Measurements from ENCODE around the gene ALDH9A1.

DNA sequence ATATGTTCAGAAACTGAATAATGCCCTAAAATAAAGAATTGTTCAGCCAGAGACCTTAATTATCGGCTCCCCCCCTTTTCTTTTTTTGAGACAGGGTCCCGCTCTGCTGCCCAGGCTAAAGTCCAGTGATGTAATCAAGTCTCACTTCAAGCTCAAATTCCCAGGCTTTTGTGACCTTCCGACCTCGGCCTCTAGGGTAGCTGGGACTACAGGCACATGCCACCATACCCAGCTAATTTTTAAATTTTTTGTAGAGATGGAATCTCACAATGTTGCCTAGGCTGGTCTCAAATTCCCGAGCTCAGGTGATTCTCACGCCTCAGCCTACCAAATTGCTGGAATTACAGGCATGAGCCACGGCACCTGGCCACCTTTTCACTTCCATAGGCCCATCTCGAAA is 43.8 kb upstream of the ALDH9A1 start:
- TF ChIP-seq SP2 (IDR thresholded peaks at IDR 0.05; ENCODE audit: low read length) (no peak), POLR2AphosphoS5 (IDR thresholded peaks at IDR 0.05; ENCODE audit: low read depth, low read length) (no peak), CEBPB (IDR thresholded peaks at IDR 0.05; ENCODE audit: low read depth, low read length) (no peak), TEAD4 (IDR thresholded peaks at IDR 0.05; ENCODE audit: low read depth, low read length) (no peak), CHD2 (IDR thresholded peaks at IDR 0.05; ENCODE audit: low read length) (no peak), EZH2 (IDR thresholded peaks at IDR 0.05; ENCODE audit: low read depth, low read length, severe bottlenecking) (no peak), KDM1A (IDR thresholded peaks at IDR 0.05; ENCODE audit: borderline replicate concordance, low read length) (no peak), GABPA (IDR thresholded peaks at IDR 0.05; ENCODE audit: borderline replicate concordance, insufficient read depth, low read length) (no peak), NANOG (IDR thresholded peaks at IDR 0.05; ENCODE audit: insufficient read depth, low read depth, low read length, poor library complexity, severe bottlenecking) (no peak), TCF12 (IDR thresholded peaks at IDR 0.05; ENCODE audit: low read depth, low read length) (no peak), TAF7 (optimal IDR thresholded peaks at IDR 0.05; ENCODE audit: borderline replicate concordance, low read depth, low read length) (no peak), EP300 (IDR thresholded peaks at IDR 0.05; ENCODE audit: borderline replicate concordance in 1 of 2, low read depth in 2 of 2, low read length in 2 of 2) (no peak)
- TF ChIP-seq, protein P1, sequence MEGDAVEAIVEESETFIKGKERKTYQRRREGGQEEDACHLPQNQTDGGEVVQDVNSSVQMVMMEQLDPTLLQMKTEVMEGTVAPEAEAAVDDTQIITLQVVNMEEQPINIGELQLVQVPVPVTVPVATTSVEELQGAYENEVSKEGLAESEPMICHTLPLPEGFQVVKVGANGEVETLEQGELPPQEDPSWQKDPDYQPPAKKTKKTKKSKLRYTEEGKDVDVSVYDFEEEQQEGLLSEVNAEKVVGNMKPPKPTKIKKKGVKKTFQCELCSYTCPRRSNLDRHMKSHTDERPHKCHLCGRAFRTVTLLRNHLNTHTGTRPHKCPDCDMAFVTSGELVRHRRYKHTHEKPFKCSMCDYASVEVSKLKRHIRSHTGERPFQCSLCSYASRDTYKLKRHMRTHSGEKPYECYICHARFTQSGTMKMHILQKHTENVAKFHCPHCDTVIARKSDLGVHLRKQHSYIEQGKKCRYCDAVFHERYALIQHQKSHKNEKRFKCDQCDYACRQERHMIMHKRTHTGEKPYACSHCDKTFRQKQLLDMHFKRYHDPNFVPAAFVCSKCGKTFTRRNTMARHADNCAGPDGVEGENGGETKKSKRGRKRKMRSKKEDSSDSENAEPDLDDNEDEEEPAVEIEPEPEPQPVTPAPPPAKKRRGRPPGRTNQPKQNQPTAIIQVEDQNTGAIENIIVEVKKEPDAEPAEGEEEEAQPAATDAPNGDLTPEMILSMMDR (IDR thresholded peaks at IDR 0.05; ENCODE audit: control extremely low read depth in 1 of 3, insufficient read depth in 1 of 3, low read depth in 1 of 3, low read length in 3 of 3) = no peak
- TF ChIP-seq, protein P2, sequence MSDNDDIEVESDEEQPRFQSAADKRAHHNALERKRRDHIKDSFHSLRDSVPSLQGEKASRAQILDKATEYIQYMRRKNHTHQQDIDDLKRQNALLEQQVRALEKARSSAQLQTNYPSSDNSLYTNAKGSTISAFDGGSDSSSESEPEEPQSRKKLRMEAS (IDR thresholded peaks at IDR 0.05) = no peak

Measured in H1 (cell line).